ENCODE results near the gene USP21.

GRCh38 chr1:161195171-161195570 is 35.9 kb downstream of the USP21 start:
- TF ChIP-seq CTCF (IDR thresholded peaks at IDR 0.05; ENCODE audit: extremely low read depth in 1 of 2, insufficient read depth in 1 of 2, low read depth in 1 of 2, low read length in 2 of 2) (no peak), FOS (IDR thresholded peaks at IDR 0.05; ENCODE audit: borderline replicate concordance, insufficient read depth, low read length) (no peak), POLR2AphosphoS5 (IDR thresholded peaks at IDR 0.05; ENCODE audit: insufficient read depth, low read depth, low read length) (no peak), POLR2A (IDR thresholded peaks at IDR 0.05; ENCODE audit: low read depth, low read length) (no peak)

Data from endothelial cell of umbilical vein (primary cell).